NCI-H1105 (cell line): ENCODE measurements around the gene TREM1.
"Not testable (repeated sequence)": the region's sequence is repeated elsewhere in the genome, so short reads cannot be mapped to it uniquely, and the experiment has no call there.

Experiments used
- DNase-seq: peaks from one replicate; lab custom pipeline; 2025; lab: John Stamatoyannopoulos, UW

The TREM1 gene

DNA sequence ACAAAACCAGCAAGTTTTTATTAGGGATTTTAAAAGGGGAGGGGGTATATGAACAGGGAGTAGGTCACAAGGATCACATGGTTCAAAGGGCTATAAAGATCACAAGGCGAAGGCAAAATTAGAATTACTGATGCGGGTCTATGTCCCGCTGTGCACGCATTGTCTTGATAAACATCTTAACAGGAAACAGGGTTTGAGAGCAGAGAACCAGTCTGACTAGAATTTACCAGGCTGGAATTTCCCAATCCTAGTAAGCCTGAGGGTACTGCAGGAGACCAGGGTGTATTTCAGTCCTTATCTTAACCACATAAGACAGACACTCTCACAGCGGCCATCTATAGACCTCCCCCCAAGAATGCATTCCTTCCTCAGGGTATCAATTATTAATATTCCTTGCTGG, 10.8 kb upstream of the TREM1 start:
- not testable (repeated sequence) for DNase-seq

DNA sequence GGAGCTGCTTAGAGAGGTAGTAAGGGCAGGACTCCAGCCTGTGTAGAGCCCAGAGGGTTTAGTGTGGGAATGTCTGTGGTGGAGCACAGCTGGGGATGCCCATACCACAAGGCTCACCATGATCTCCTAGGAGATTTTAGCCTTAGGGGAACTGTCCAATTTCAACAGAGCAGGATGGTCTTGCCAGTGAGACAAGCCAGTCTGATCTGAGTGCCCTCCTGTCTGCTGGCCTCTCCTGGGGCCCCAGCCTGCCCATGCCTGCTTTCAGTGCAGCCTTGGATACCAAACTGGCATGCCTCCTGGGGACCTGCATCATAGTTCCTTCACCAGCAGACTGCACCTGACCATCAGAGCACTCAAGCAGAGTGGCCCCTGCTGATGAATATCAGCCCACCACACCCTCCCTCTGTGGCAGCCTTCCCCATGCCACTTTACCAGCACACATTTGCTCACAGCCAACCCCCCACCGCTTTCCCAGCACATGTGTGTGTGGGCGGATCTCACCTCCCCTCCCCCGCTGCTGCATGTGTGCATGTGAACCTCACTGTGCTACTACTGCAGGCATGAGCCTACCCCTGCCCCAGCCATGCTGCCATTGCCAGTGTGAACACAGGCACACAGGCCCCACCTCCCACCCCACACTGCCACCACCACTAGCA, 7.9 kb upstream of the TREM1 start:
- DNase-seq, result no peak

DNA sequence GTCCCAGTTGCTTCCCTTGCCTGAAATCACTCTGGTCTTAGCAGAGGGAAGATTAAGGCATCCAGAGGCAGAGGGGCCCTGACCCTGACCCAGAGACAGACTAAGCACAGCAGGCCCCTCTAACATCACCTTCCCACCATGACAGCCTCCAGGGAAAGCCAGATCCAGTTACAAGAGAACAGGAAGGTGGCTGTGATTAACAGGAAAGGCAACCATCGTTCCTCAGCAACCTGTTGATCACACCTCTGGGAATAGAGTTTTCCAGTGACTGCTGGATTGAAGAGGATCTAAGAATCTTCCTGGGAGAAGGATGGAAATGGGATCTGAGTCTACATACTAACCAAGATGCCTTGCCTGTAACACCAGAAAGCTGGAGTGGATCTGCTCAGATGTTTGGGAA, 5.2 kb upstream of the TREM1 start:
- DNase-seq, result no peak

DNA sequence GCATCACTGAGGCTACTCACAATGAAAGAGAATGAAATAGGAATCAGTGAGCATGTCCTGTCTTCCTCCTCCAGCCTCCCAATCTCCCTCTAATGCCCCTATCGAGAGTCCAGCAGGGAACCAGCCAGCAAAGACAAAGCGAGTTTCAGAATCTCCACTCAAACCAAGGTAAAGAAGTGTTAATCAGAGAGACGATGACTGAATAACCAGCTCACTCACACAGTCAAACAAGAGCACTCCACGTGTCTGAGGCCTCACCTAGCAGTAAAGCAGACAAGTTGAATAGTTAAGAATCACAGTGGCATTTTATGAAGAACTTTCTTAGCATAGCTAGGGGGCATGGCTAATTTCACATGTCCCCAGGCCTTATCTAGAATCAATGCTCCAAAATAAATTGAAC, 3.3 kb upstream of the TREM1 start:
- DNase-seq, result no peak

DNA sequence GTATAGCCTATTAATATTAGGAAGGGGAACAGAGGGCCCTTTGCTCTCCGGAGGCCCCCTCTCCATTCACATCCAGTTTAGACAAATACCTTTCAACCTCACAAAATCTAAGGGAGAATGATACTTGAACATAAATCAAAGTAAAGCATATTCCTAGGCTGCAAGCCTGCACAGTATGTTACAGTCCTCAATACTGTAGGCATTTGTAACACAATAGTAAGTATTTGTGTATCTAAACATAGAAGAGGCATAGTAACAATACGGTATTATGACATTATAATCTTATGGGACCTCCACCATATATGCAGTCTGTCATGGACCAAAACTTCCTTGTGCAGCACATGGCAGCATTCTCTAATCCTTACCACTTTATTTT, 2.3 kb upstream of the TREM1 start:
- no peak for DNase-seq

DNA sequence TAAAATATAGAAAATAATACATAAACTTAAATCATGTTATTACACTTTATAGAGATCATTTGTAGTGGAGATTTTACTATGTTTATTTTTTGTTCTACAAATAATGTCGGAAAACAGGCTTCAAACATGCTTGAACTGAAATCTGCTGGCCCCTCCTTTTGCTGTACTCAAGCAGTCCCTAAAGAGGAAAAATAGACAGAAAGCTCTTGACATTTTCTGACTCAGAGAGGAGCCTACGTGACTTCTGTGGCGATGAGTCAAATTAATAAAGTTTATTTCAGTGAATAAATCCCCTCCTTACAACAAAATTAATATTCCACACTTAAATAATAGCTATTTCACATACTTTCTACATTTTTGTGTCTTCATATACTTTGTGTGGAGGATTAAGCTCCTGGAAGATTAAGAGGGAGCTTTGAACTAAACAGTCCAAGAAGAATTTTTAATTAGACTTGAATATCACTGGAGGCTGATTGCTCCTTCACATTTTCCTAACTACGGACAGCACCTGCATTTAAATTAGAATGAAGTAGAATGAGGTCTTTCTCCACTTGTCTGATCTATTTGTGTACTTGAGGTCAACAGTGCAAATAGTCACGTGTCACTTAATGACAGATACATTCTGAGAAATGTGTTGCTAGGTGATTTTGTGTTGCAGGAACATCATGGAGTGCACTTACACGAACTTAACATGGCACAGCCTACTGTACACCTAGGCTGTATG, 1.7 kb upstream of the TREM1 start:
- DNase-seq, result peak; percentile 95

DNA sequence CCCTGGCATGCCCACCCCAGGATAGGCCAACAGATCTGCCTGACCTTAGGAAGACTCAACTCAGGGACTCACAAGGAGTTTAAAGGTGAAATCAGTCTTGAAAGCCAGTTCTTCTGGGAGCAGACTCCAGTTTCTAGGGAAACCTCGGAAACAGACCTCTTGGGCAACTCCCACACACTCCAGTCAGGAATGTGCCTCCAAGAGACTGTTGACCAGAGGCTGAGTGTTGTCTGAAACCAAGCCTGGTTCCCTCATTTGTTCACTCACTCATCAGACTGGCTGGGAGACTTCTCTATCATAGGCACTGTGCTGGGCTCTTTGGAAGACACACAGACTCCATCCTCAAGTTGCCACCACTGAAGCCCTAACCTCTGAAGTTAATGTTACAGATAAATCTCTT, 1.8 kb downstream of the TREM1 start:
- no peak for DNase-seq

DNA sequence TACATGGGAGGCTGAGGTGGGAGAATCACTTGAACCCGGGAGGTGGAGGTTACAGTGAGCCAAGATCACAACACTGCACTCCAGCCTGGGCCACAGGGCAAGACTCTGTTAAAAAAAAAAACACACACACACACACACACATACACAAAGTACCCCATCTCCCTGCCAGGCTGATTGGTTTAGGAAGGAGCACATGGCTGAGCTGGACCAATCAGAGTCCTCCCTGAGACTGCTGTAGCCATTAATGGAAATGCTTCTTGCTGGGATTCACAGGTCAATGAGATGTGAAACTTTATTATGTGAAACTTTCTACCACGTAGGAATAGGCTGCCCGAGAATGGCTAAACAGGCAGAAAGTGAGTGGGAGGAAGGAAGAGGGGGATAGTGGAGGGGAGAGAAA, 2.9 kb downstream of the TREM1 start:
- DNase-seq, result no peak

DNA sequence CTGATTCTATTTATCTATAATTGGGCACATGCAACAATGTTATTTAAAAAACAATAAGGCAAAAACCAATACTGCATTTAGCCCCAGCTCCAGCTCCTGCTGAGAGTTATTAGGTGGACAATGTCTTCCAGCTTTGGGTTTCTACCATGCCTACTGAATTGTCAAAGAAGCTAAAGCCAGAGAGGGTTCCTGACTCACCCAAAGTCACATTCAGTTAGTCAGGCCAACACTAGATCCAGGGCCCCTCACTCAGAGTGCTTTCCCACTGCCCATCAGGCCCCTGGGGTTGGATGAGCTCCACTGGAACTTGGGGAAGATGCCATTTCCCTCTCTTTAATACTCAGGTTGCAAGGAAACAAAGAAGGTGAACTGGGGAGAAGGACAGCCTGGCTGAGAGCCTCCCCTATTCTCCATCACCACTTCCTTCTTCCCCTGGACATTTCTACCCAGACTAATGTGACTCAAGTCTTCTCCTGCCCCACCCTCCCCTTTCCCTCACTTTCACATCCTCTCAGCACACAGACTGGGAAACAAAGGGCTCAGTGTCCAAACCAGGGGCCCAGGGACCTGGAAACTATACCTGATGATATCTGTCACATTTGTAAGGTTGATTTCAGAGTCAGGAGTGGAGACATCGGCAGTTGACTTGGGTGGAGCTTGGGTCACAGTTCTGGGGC, 6.0 kb downstream of the TREM1 start:
- no peak for DNase-seq

DNA sequence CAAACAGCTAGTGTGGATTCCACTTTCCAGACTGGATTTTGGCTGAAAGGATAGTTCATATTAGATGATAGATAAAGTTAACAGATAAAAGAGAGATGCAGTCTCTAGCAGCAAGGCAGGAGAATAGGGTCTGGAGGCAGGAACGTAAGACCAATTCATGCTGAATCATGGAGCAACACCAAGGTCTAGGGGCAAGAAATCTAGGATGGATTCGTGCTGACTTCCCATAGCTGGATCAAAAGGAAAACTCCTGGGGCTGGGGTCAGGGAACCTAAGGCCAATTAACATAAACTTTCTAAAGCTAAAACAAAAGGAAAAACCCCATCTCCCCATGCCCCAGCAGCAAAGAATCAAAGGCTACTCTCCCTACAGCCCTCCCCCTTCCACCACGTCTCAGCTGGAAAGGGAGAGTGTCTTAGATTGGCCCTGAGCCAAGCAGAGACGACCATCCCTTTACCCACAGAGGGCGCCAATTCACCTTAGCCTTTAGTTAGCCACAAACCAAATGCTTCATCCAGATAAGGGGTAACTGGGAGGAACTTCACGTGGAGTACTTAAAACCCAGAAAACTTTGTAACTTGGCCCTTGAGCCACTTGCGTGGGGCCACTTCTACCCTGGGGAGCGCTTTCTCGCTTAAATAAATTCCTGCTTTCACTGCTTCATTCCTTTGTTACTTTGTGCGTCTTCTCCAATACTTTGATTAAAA, 7.6 kb downstream of the TREM1 start:
- DNase-seq, result peak; percentile 72

DNA sequence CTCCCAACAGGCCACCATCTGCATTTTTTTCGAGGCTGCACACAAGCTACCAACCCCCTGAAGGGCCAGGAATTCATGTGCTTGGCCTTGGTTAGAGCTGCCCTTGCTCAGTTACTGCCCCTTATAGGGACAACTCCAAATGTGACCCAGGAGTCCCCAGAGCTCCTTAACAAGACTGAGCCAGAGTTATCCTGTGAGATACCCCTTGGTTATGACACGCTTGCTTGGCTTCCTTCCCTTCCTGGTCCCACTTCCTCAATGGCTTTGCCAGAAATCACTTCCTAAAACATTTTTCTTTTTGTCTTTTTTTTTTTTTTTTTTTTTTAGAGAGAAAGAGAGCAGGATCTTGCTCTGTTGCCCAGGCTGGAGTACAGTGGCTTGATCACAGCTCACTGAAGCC, 8.9 kb downstream of the TREM1 start:
- DNase-seq, result no peak

DNA sequence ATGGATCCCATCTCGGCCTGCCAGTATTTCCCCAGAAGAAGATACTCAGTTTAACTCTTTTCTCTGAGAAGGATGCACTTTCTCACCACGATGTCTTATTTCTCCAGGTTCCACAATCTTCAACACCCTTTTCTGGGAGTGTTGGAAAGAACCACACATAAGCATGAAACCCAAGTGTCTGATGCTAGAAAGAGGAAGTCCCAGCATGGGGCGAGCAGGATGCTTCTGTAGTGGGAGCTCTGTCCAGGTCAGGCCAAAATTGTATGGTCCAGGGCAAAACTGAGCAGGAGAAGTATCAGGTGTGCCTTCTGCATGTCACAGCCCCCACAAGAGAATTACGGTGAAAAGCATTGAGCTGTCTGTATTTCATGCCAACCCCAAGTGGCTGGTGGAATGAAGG, 11.0 kb downstream of the TREM1 start:
- DNase-seq, result no peak

DNA sequence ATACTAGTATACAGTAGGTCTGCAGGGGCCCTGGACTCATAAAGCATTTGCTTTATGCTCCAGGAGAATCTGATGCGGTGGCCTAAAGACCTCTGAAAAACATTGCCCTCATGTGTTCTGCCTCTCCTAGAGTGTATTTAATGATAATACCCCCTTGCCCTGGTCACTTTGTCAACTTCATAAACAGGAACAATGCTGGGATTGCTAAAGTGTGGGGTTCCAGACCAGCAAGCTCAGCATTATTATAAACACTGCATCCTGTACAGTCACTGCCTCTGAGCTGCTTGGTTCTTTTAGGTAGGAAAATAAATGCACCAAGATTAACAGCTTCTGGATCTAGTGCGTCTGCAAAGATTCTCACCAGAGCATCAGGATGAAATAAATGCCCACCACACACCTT, 12.2 kb downstream of the TREM1 start:
- no peak for DNase-seq

DNA sequence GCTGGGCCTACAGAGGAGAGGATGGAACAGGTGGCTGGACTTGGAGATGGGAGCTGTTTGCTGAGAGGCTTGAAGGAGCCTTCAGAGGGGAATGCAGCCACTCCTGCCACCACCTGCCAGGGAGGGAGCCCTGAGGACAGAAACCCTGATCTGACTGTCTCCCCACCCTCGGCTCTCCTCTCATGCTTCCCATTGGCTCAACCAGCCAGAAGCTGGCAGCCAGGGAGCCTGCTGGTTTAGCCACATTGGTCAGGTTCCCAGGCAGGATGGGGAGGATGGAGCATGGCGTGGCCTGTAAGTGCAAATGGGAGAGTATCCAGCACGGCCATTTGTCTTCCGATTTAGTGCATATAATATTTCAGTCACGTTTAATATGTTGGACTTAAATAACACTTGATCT, 12.8 kb downstream of the TREM1 start:
- no peak for DNase-seq

DNA sequence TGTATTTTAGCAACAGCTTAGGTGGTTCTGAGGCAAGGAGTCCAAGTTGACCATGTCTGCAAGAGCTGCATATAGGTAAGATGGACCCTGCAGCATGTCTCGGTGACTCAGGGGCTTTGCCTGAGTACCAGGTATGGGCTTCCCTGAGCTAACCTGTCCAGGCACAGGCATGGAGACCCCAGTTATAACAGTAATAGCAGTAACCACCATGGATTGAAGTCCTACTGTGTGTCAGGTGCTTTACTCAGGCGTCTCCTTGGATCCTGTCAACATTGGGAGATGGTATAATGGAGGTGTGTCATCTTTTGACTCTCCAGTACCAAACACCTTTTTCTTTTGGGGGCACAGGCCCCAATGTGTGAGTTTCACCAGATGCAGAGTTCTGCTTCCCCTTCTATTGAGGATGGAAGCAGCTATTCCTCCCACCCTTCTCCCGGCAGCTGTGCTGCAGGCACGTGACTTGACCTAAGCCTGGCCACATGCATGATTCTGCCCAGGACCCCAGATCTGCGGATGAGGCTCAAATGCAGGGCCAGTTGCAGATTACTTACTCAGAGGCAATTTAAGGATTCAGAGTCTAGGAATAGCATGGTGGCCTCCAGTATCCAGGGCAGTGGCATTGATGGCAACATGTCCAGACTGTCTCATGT, 13.8 kb downstream of the TREM1 start:
- no peak for DNase-seq

DNA sequence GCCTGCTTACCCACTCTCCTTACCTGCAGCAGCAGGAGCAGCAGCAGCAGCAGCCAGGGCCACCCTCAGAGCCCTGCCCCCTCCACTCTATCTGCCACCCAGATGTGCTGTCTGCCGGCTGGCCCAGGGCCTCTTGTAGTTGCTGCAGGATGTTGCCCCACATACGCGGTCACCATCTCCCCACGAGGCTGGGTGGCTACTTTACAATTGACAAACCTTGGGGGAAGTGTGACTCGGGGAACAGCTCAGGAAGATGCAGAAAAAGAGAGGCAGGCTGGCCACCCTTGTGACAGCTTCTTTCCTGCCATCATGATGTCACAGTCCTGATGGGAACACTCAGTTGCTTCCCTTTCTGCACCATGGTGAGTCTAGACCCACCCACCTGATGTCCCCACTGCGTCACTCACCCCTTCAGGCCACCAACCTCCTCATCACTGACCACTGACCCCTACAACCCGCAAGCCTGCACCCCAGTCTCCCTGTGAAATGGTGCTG, 14.5 kb downstream of the TREM1 start:
- no peak for DNase-seq

DNA sequence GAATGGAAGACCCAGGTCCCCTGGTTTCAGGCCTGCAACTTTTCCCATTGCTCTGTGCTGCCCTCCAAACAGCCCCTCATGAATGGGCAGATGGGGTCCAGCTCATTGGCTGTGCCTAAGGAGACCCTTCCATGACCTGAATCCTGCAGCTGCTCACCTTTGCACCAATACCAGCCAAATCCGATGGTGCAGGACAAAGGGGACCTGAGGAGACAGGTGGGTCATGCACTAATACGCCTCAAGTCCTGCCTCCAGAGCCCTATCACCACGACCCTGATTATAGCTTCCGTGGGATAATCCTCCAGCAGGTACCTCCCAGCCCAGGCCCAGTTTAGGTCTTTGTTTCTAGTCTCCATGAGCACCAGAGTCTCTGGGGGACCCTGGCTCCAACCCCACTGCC, 16.8 kb downstream of the TREM1 start:
- DNase-seq, result no peak

DNA sequence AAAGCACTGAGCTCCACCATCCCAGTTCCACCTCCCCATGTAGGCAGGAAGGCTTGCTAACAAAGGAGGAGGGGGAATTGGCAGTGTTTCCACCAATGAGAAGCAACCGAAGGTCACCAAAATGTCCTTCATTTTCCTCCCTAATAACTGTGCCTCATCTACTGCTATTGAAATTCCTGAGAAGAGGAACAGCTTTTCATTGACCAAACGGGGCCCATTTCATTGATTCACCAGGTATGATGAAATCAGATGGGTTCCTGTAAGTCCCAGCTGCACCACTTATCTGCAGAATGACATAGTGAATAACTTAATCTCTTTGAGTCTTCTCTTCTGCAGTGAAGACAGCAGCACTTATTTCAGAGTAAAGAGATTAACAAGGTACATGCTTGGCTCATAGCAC, 17.3 kb downstream of the TREM1 start:
- DNase-seq, result no peak

DNA sequence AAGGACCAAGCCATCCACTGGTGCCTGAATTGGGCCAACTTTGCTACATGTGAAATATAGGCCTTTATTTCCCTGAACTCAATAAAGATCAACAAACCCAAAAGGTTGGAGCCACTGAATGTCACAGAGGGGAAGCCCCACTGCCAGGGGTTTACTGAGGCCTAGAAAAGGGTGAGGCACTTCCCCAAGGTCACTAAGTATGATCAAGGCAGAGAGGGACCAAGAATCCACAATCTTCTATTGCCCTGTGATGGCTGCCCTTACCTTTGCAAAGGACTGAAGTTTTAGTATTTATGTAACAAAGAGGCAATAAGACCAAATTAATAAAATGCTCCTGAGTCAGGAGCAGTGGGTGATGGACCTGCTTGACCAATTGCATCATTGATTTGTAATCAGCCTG, 18.0 kb downstream of the TREM1 start:
- no peak for DNase-seq

DNA sequence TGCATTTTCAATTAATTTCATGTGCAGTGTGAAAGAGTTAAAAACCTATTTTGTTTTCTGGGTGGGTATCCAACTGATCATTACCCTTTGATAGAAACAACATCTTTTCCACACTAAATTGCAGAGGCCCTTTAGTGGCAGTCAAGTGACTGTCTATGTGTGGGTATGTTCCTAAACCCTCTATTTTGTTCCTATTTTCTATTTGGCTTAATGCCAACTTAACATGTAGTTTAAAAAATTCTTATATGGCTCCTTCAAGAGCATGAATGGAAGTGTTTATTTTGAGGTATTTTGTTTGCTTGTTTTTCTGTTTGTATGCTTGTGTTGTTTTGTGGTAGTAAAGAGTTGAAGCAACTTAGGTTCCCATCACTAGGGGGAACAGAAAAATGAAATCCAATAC, 19.9 kb downstream of the TREM1 start:
- no peak for DNase-seq

DNA sequence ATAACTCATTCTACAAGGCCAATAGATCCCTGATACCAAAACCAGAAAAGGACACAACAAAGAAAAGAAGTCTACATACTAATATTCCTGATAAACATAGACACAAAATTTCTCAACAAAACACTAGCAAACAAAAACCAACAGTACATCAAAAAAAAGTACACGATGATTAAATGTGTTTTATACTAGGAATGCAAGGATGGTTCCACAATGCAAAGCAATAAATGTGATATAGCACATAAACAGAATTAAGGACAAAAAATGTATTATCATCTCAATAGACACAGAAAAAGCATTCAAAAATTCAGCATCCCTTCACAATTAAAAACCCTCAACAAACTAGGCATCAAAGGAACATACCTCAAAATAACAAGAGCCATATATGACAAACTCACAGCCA, 23.2 kb downstream of the TREM1 start:
- DNase-seq, result no peak

DNA sequence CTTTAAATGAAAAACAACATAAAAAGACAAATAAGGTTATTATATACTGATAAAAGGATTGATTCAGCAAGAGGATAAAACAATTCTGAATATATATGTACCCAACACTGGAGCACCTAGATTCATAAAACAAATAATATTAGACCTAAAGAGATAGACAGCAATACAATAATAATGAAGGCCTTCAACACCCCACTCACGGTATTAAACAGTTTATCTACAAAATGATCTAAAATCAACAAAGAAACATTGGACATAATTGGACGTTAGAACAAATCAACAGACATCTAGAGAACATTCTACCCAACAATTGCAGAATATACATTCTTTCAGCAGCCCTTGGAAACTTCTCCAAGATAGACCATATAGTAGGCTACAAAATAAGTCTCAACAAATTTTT, 24.1 kb downstream of the TREM1 start:
- DNase-seq, result no peak

DNA sequence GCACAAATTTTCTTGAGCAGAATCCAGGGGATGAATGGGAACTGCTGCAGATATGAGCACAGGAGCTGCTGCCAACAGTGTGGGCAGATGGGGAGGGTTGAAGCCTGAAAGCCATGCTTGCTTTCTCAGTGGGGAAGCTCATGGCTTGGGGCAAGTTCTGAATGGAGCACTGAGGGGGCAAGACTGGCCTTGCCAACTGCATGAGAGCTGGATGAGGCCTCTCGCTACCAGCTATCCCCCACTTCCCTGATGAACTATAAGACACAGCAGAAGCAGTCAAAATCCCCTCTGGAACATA, 28.3 kb downstream of the TREM1 start:
- no peak for DNase-seq
